HCT116 (cell line): ENCODE data around the gene NME1. TPM values are rescaled to one million over a fixed set of nuclear protein-coding genes. Genes with fewer than 3 reads are reported as not detected.

Experiments used
- ATAC-seq: fragments of 200-7000 bp; cut with Tn5 transposase; 2 replicates; pipeline ENCODE4 v1.9.1; 2020; ENCODE audit warnings: mild to moderate bottlenecking, moderate library complexity
- BruUV-seq: library from RNA; stranded (reverse); fragments of 400-500 nt; replicated peaks from 2 replicates; lab custom pipeline; 2021; lab: Mats Ljungman, UMichigan
- CTCF ChIA-PET: fragments of 300-600 bp; sonication (Branson Sonifier 250); formaldehyde crosslinking; loops from one replicate; lab custom pipeline; 2021; ENCODE audit warnings: antibody characterized with exemption; lab: Charles Lee
- POLR2A ChIA-PET: fragments of 300-600, 350-600 bp; sonication (Branson Sonifier 250); formaldehyde crosslinking; loops from one replicate; lab custom pipeline; 2021; ENCODE audit warnings: antibody characterized with exemption; lab: Charles Lee
- RAD21 ChIA-PET, 2 experiments: fragments of 300-600 bp; sonication (Branson Sonifier 250); formaldehyde crosslinking; loops; one replicate each; lab custom pipeline; 2023; ENCODE audit warnings: low total read pairs in 2 of 2; ENCODE audit not compliant: uncharacterized antibody in 2 of 2, unreplicated experiment in 2 of 2, low non-redundant PET in 1 of 2; lab: Charles Lee
- DNase-seq: peaks from one replicate; pipeline ENCODE4 v3.0.0-alpha.2; 2010; ENCODE audit warnings: low read depth, low spot score
- H2AFZ ChIP-seq: fragments of 200-600 bp; shearing (Covaris generic), sonication (generic); 2 replicates; pipeline ENCODE4 v1.6.1; 2017; ENCODE audit warnings: low read depth, mixed run types, mixed read lengths, antibody characterized with exemption, low read length; ENCODE audit not compliant: poor library complexity, severe bottlenecking
- H3K27ac ChIP-seq: 2 replicates; pipeline ENCODE4 v1.5.1; 2012; ENCODE audit warnings: low read depth, low read length
- H3K27me3 ChIP-seq: fragments of 200-600 bp; sonication (generic); 2 replicates; pipeline ENCODE4 v1.6.1; 2016; ENCODE audit warnings: mixed run types, low read length, mixed read lengths; ENCODE audit not compliant: insufficient read depth
- H3K36me3 ChIP-seq, 2 experiments: fragments of 200-500 bp in 1 of 2; fragments of 200-600 bp in 1 of 2; sonication (Bioruptor generic) in 1 of 2; sonication (generic) in 1 of 2; 2 replicates each; pipeline versions ENCODE4 v1.5.1 to v1.6.1; 2014 to 2016; ENCODE audit warnings: low read length in 2 of 2, inconsistent platforms in 1 of 2, mixed read lengths in 1 of 2, mixed run types in 1 of 2; ENCODE audit not compliant: insufficient read depth in 2 of 2, control insufficient read depth in 1 of 2
- H3K4me1 ChIP-seq, 2 experiments: fragments of 200-600 bp in 1 of 2; sonication (generic) in 1 of 2; 2 replicates each; pipeline versions ENCODE4 v1.5.1 to v1.6.1; 2012 to 2017; ENCODE audit warnings: low read length in 2 of 2, inconsistent platforms in 1 of 2, mild to moderate bottlenecking in 1 of 2, mixed read lengths in 1 of 2, mixed run types in 1 of 2, moderate library complexity in 1 of 2; ENCODE audit not compliant: insufficient read depth in 2 of 2, control insufficient read depth in 1 of 2
- H3K4me2 ChIP-seq: fragments of 200-600 bp; sonication (generic); 2 replicates; pipeline ENCODE4 v1.6.1; 2017; ENCODE audit warnings: mixed run types, low read length, mixed read lengths
- H3K4me3 ChIP-seq, 2 experiments: fragments of 200-600 bp in 1 of 2; sonication (generic) in 1 of 2; replicated peaks in 1 of 2; 2 replicates each; pipeline ENCODE4 v1.5.1; 2011 to 2016; ENCODE audit warnings: low read length in 2 of 2, control low read depth in 1 of 2, low read depth in 1 of 2, mild to moderate bottlenecking in 1 of 2, mixed read lengths in 1 of 2, mixed run types in 1 of 2
- H3K79me2 ChIP-seq: fragments of 200-600 bp; sonication (generic); 2 replicates; pipeline ENCODE4 v1.6.1; 2017; ENCODE audit warnings: mild to moderate bottlenecking, mixed run types, low read length, moderate library complexity, mixed read lengths; ENCODE audit not compliant: insufficient read depth
- H3K9ac ChIP-seq: fragments of 200-600 bp; sonication (generic); 2 replicates; pipeline ENCODE4 v1.6.1; 2016; ENCODE audit warnings: low read length, mixed read lengths
- H3K9me2 ChIP-seq: fragments of 200-600 bp; sonication (generic), shearing (Covaris generic); 2 replicates; pipeline ENCODE4 v1.6.1; 2017; ENCODE audit warnings: mixed run types, mild to moderate bottlenecking, moderate library complexity; ENCODE audit not compliant: insufficient read depth
- H3K9me3 ChIP-seq, 2 experiments: fragments of 200-500 bp in 1 of 2; fragments of 200-600 bp in 1 of 2; sonication (Bioruptor generic) in 1 of 2; sonication (generic) in 1 of 2; 2 replicates each; pipeline ENCODE4 v1.6.1; 2014 to 2017; ENCODE audit warnings: low read length in 2 of 2, mixed read lengths in 2 of 2, inconsistent platforms in 1 of 2, low read depth in 1 of 2, mild to moderate bottlenecking in 1 of 2, mixed run types in 1 of 2, moderate library complexity in 1 of 2; ENCODE audit not compliant: control insufficient read depth in 1 of 2, insufficient read depth in 1 of 2
- H4K20me1 ChIP-seq: fragments of 200-600 bp; sonication (generic), shearing (Covaris generic); 2 replicates; pipeline ENCODE4 v1.6.1; 2017; ENCODE audit warnings: mixed run types, mild to moderate bottlenecking, moderate library complexity; ENCODE audit not compliant: insufficient read depth
- CEBPB ChIP-seq: IDR thresholded peaks from 2 replicates; pipeline ENCODE4 v1.6.1; 2012; ENCODE audit warnings: low read depth
- ELF1 ChIP-seq: IDR thresholded peaks from 2 replicates; pipeline ENCODE4 v1.6.1; 2012; ENCODE audit warnings: low read depth, borderline replicate concordance
- FOSL1 ChIP-seq: IDR thresholded peaks from 2 replicates; pipeline ENCODE4 v1.6.1; 2012; ENCODE audit warnings: low read depth
- MAX ChIP-seq: IDR thresholded peaks from 2 replicates; pipeline ENCODE4 v1.6.1; 2012
- POLR2AphosphoS5 ChIP-seq: IDR thresholded peaks from 2 replicates; pipeline ENCODE4 v1.6.1; 2011; ENCODE audit warnings: mild to moderate bottlenecking, low read depth, low read length, moderate library complexity
- RAD21 ChIP-seq: IDR thresholded peaks from 2 replicates; pipeline ENCODE4 v1.6.1; 2012; ENCODE audit warnings: low read depth, mild to moderate bottlenecking
- REST ChIP-seq: IDR thresholded peaks from 2 replicates; pipeline ENCODE4 v1.6.1; 2012; ENCODE audit warnings: low read depth
- ZFX ChIP-seq: fragments of 450-650 bp; IDR thresholded peaks from 2 replicates; pipeline ENCODE4 v1.6.1; 2017
- intact Hi-C: fragments of 100-400 bp; cut with micrococcal nuclease; formaldehyde crosslinking; loops from 2 replicates; pipeline ENCODE4 v1.10.0; 2022
- total RNA-seq: library from RNA; stranded (reverse); gene quantifications from one replicate; pipeline ENCODE4 v1.2.1, GENCODE V29; 2021; ENCODE audit not compliant: unreplicated experiment

Gene NME1
- total RNA-seq, 1 experiment from 2014 or later = 510 TPM

GRCh38 chr17:51118330-51119195 is 34.8 kb upstream of the NME1 start:
- BruUV-seq = no TSS peak
- Histone ChIP-seq H3K4me2 (peak overlapping the region; percentile 84), H2AFZ (no peak overlapping the region), H4K20me1 (peaks cover 17% of the 10 kb centered on the region; the same call in 1 of the 2 replicates), H3K36me3 (no peaks in the 10 kb centered on the region), H3K9me3 (no peaks in the 10 kb centered on the region), H3K4me3 (peak overlapping the region in 1 of 2 experiments; percentile 92; a peak in 1 of 4 replicates), H3K4me1 (peaks cover 28 to 39% of the 10 kb centered on the region in 2 experiments), H3K9me2 (no peaks in the 10 kb centered on the region), H3K27ac (no peak overlapping the region; the same call in 1 of the 2 replicates), H3K79me2 (peaks cover 69% of the 10 kb centered on the region), H3K27me3 (no peaks in the 10 kb centered on the region), H3K9ac (no peak overlapping the region)
- no peak for ATAC-seq
- TF ChIP-seq REST (no peak), FOSL1 (no peak), RAD21 (no peak), ELF1 (no peak), CEBPB (no peak), ZFX (no peak), POLR2AphosphoS5 (no peak; the same call in 1 of the 2 replicates), MAX (no peak)
- intact Hi-C loops = no loop called here
- ChIA-PET RAD21 (interaction anchor here in 1 of 2 experiments (1.0 kb wide), 1 partner anchor 35 kb away, joined by 3 read pairs; the partner anchor contains the start of gene NME1), CTCF (interaction anchor here (0.8 kb wide), 1 partner anchor 35 kb away, joined by 3 read pairs; the partner anchor contains the start of gene NME1), POLR2A (interaction anchor here (0.7 kb wide), 1 partner anchor 12 kb away, joined by 3 read pairs; no protein-coding TSS in a partner anchor)
- DNase-seq = no peak
